Bronchial epithelial cell (primary cell): ENCODE data around the gene NRF1. TPM values are rescaled to one million over a fixed set of nuclear protein-coding genes. Genes with fewer than 3 reads are reported as not detected.
A peak's percentile ranks its signal among the peaks of the same experiment; 100 is the strongest.

Experiments
- DNase-seq: peaks from one replicate; pipeline ENCODE4 v3.0.0-alpha.2; 2010; ENCODE audit warnings: low read depth
- FAIRE-seq: peaks from 2 replicates; lab custom pipeline; 2011; peaks lifted over from hg19 to GRCh38; lab: Jason Lieb, UNC
- H3K27me3 ChIP-seq: 2 replicates; pipeline ENCODE4 v1.5.1; 2011; ENCODE audit warnings: low read length; ENCODE audit not compliant: control insufficient read depth, insufficient read depth
- H3K36me3 ChIP-seq: 2 replicates; pipeline ENCODE4 v1.5.1; 2011; ENCODE audit warnings: low read length; ENCODE audit not compliant: control insufficient read depth, insufficient read depth
- H3K4me3 ChIP-seq: 2 replicates; pipeline ENCODE4 v1.5.1; 2011; ENCODE audit warnings: mild to moderate bottlenecking, low read depth, low read length, control low read depth
- CTCF ChIP-seq: IDR thresholded peaks from 2 replicates; pipeline ENCODE4 v1.5.1; 2011; ENCODE audit warnings: mild to moderate bottlenecking, moderate library complexity, low read length, control low read depth, inconsistent platforms; ENCODE audit not compliant: insufficient read depth, severe bottlenecking
- total RNA-seq: library from RNA; depleted of rRNA; stranded (reverse); fragments of >200 nt; gene quantifications from 2 replicates; pipeline ENCODE4 v1.2.1, GENCODE V29; 2014

NRF1 gene
- total RNA-seq, 1 donor from 2014 or later, result 12.1 TPM

DNA sequence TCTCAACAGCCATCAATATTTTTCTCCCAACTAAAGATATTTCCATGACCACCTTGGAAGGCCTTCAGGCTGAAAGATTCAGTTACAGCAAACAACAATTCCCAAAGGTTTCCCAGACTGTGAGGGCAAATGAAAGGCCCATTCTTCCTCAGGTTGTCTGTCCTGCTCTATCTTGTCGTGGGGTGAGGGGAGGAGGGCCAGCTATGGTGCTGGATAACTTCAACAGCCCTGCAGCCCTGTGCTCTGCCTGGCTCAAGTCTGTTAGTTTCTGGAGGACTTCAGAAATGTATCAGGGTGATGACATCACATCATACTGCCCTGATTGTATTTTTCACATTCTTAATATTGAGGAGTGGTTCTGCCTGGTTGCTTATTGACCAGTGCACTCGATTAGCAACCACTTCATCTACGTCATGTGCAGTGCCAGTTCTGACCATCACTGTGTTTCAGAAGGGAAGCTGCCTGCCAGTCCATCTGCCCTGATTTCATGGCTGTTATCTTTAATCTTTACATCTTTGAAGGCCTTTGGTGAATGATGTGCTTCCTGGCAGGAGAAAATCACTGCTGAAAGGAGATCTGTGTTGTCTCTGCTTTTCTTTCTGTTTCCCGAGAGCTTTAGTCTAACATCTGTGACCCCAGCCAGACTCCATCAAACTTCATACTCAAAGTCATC, 135.5 kb downstream of the NRF1 start:
- peaks cover 2% of the 10 kb centered on the region for H3K36me3 ChIP-seq
- no peak for DNase-seq
- no peak overlapping the region for H3K4me3 ChIP-seq
- TF ChIP-seq CTCF, result no peak
- no peak for FAIRE-seq
- H3K27me3 ChIP-seq, result no peaks in the 10 kb centered on the region

GRCh38 chr7:129748356-129749109, 137.0 kb downstream of the NRF1 start:
- peaks cover 2% of the 10 kb centered on the region for H3K36me3 ChIP-seq
- H3K27me3 ChIP-seq, result no peaks in the 10 kb centered on the region
- H3K4me3 ChIP-seq, result no peak overlapping the region
- TF ChIP-seq CTCF, result no peak
- FAIRE-seq (no peak), DNase-seq (no peak)

GRCh38 chr7:129750091-129750490, 138.6 kb downstream of the NRF1 start:
- Histone ChIP-seq H3K36me3 (peaks cover 2% of the 10 kb centered on the region), H3K27me3 (no peaks in the 10 kb centered on the region), H3K4me3 (no peak overlapping the region)
- TF ChIP-seq CTCF, result no peak
- DNase-seq (no peak), FAIRE-seq (no peak)

- FAIRE-seq (no peak), DNase-seq (peak; percentile 25)
- Histone ChIP-seq H3K27me3 (no peaks in the 10 kb centered on the region), H3K4me3 (no peak overlapping the region), H3K36me3 (peaks cover 2% of the 10 kb centered on the region)
- TF ChIP-seq CTCF, result no peak
These were observed 139.0 kb downstream of the NRF1 start for GRCh38 chr7:129750501-129750900.

GRCh38 chr7:129751916-129752315, 140.4 kb downstream of the NRF1 start:
- Histone ChIP-seq H3K27me3 (no peaks in the 10 kb centered on the region), H3K36me3 (peaks cover 4% of the 10 kb centered on the region), H3K4me3 (no peak overlapping the region)
- FAIRE-seq (no peak), DNase-seq (peak; percentile 43)
- no peak for TF ChIP-seq CTCF
